SKM-1 (cell line): Measurements from ENCODE around the gene ZNF451.
"Not testable (repeated sequence)": the region's sequence is repeated elsewhere in the genome, so short reads cannot be mapped to it uniquely, and the experiment has no call there.

Experiments used
- DNase-seq: peaks from one replicate; lab custom pipeline; 2025; ENCODE audit not compliant: unreplicated experiment; lab: John Stamatoyannopoulos, UW

The ZNF451 gene

GRCh38 chr6:57089687-57090457 is at the start of gene ZNF451:
Gene ZNF451 (plus strand): TSS chr6:57090188. CDS start chr6:57090254, 66 bp downstream.
- peak; percentile 86 for DNase-seq

- not testable (repeated sequence) for DNase-seq
Observed at GRCh38 chr6:57044061-57044460, 45.9 kb upstream of the ZNF451 start.

- no peak for DNase-seq
Observed at GRCh38 chr6:57044568-57044967, 45.4 kb upstream of the ZNF451 start.

- peak; percentile 82 for DNase-seq
Observed at GRCh38 chr6:57046332-57047256, 43.4 kb upstream of the ZNF451 start, which contains the start of gene KIAA1586. Gene KIAA1586 (plus strand): TSS chr6:57046693. CDS start chr6:57046756, 63 bp downstream.

GRCh38 chr6:57047257-57047585 is 42.8 kb upstream of the ZNF451 start:
- not testable (repeated sequence) for DNase-seq

GRCh38 chr6:57047859-57048258 is 42.1 kb upstream of the ZNF451 start:
- DNase-seq, result not testable (repeated sequence)

GRCh38 chr6:57048577-57048976 is 41.4 kb upstream of the ZNF451 start:
- DNase-seq, result no peak

- no peak for DNase-seq
Observed at GRCh38 chr6:57063847-57064246, 26.1 kb upstream of the ZNF451 start.

GRCh38 chr6:57064809-57065208 is 25.2 kb upstream of the ZNF451 start:
- DNase-seq, result no peak

- no peak for DNase-seq
Observed at GRCh38 chr6:57068061-57068460, 21.9 kb upstream of the ZNF451 start.

GRCh38 chr6:57069228-57069627 is 20.8 kb upstream of the ZNF451 start:
- DNase-seq, result no peak

- DNase-seq, result no peak
Observed at GRCh38 chr6:57069920-57070331, 20.1 kb upstream of the ZNF451 start.

GRCh38 chr6:57072108-57072507 is 17.9 kb upstream of the ZNF451 start:
- no peak for DNase-seq

- DNase-seq, result no peak
Observed at GRCh38 chr6:57074383-57074782, 15.6 kb upstream of the ZNF451 start.

GRCh38 chr6:57075092-57075491 is 14.9 kb upstream of the ZNF451 start:
- DNase-seq, result no peak

GRCh38 chr6:57078531-57079207 is 11.3 kb upstream of the ZNF451 start:
- DNase-seq, result no peak

- DNase-seq, result no peak
Observed at GRCh38 chr6:57085471-57085870, 4.5 kb upstream of the ZNF451 start.

- DNase-seq, result no peak
Observed at GRCh38 chr6:57086843-57087242, 3.1 kb upstream of the ZNF451 start.

GRCh38 chr6:57087916-57088315 is 2.1 kb upstream of the ZNF451 start:
- peak; percentile 31 for DNase-seq

GRCh38 chr6:57089265-57089664 is 723 bp upstream of the ZNF451 start:
- no peak for DNase-seq

- not testable (repeated sequence) for DNase-seq
Observed at GRCh38 chr6:57090458-57091067, 575 bp downstream of the ZNF451 start.
